GM21786 (cell line): Measurements from ENCODE around the gene ZBTB44.
A peak's percentile ranks its signal among the peaks of the same experiment; 100 is the strongest.

Source experiments
- ATAC-seq: cut with Tn5 transposase; IDR thresholded peaks from one replicate; pipeline ENCODE4 v1.9.1; 2021; ENCODE audit not compliant: unreplicated experiment

The ZBTB44 gene

GRCh38 chr11:130180491-130180890, 134.2 kb downstream of the ZBTB44 start:
- ATAC-seq = peak; percentile 48

- no peak for ATAC-seq
Measured at GRCh38 chr11:130179396-130180306, 135.1 kb downstream of the ZBTB44 start.

- ATAC-seq = no peak
Measured at GRCh38 chr11:130178441-130179339, 136.0 kb downstream of the ZBTB44 start.

- ATAC-seq = no peak
Measured at GRCh38 chr11:130177782-130178181, 136.9 kb downstream of the ZBTB44 start.
